GM12874 (cell line): Measurements from ENCODE around the gene OGFOD3.

Experiments
- TF ChIP-seq, protein P1 (sequence below): IDR thresholded peaks from 2 replicates; pipeline ENCODE4 v1.5.1; 2011; ENCODE audit warnings: low read depth, mild to moderate bottlenecking, control low read depth, low read length, moderate library complexity; ENCODE audit not compliant: insufficient read depth

The OGFOD3 gene

DNA sequence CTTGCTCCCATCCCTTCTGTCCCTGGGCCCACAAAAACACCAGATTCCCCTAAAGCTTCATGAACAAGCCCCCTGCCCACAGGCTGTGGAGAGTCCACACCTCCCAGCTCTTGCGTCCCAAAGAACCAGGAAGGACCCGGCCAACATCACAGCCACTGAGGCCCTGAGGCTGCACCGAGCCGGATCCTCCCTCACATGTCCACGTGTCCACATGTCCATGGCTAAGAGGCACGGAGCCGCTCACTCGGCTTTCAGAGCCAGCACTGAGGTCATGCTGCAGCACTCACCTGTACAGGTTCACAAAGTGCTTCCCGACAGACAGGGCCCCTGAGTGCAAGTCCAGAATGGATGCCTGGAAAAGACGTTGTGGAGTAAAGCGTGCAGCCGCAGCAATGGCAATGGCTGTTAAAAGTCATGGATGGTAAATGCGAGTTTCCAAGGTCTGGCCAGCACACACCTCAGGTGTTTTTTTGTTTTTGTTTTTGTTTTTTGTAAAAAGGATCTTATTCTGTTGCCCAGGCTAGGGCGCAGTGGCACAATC is 12.2 kb downstream of the OGFOD3 start:
- TF ChIP-seq, protein P1, sequence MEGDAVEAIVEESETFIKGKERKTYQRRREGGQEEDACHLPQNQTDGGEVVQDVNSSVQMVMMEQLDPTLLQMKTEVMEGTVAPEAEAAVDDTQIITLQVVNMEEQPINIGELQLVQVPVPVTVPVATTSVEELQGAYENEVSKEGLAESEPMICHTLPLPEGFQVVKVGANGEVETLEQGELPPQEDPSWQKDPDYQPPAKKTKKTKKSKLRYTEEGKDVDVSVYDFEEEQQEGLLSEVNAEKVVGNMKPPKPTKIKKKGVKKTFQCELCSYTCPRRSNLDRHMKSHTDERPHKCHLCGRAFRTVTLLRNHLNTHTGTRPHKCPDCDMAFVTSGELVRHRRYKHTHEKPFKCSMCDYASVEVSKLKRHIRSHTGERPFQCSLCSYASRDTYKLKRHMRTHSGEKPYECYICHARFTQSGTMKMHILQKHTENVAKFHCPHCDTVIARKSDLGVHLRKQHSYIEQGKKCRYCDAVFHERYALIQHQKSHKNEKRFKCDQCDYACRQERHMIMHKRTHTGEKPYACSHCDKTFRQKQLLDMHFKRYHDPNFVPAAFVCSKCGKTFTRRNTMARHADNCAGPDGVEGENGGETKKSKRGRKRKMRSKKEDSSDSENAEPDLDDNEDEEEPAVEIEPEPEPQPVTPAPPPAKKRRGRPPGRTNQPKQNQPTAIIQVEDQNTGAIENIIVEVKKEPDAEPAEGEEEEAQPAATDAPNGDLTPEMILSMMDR = no peak

GRCh38 chr17:82405051-82405450 is 13.3 kb downstream of the OGFOD3 start:
- TF ChIP-seq, protein P1 = no peak

- TF ChIP-seq, protein P1 = no peak
These were observed 14.4 kb downstream of the OGFOD3 start for GRCh38 chr17:82403662-82404660.

GRCh38 chr17:82402865-82403264 is 15.5 kb downstream of the OGFOD3 start:
- TF ChIP-seq, protein P1 = no peak

DNA sequence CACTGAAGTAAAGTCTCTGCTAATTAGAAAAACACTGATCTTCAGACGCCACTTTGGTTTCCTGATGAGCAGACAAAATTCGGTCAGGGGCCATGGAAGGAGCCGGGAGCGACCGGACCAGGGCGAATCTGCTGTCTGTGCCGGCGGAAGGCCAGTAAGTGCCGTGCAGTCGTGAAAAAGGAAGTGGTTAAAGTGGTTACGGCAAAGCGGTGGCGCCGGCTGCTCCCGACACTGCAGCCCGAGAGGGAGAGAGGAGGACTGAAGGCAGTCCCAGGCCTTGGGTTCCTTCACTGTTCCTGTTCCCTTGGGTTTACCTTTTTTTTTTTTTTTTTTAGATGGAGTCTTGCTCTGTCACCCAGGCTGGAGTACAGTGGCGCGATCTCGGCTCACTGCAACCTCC is 17.6 kb downstream of the OGFOD3 start:
- TF ChIP-seq, protein P1 = no peak

- TF ChIP-seq, protein P1 = no peak
These were observed 18.2 kb downstream of the OGFOD3 start for GRCh38 chr17:82400206-82400605.

GRCh38 chr17:82399601-82400101 is 18.7 kb downstream of the OGFOD3 start:
- TF ChIP-seq, protein P1 = no peak
